Measurements from ENCODE around the gene AGMAT. TPM values are rescaled to one million over a fixed set of nuclear protein-coding genes. Genes with fewer than 3 reads are reported as not detected.

Gene AGMAT
- total and polyA plus RNA-seq, 2 of the 13 experiments (the other 11 are each of a cell fraction or from before 2014, with no cell fraction given), result 59.1 to 174 TPM

DNA sequence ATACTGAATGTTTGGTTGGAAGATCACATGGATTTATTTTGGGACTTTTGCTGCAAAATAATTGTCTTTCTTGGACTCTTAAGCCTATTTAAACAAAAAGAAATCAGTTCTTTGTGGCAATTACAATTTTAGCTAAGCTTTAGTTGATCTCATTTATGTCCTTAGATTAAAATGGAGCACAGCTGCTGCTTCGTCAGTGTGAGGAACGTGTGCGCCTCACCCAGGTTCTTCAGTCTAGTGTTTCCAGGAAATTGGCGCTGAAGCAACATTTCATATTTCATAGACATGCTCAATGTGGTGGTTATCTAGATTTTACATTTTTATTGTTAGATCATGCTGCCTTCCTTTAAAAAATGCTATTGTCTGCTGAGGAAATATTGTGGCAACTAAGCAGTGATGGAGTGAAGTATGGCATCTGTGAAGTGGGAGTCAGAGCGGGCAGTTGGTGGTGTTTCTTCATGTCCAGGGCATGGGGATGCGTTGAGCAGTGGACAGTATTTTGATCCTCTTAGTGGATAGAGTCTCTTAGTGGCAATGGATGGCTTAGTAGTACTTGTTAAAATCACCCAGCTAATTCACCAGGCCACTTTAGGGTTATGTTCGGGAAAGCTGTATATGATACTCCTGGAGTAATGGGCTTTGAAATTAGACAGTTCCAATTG is 38.0 kb upstream of the AGMAT start:
- no peak for FAIRE-seq
- ChIA-PET POLR2A (no interaction called here), CTCF (ENCODE audit: low intra/inter-chr PET ratio, low total read pairs) (no interaction called here)
- Histone ChIP-seq H4K20me1 (ENCODE audit: insufficient read depth, low read length) (peaks cover 80% of the 10 kb centered on the region), H3K27me3 (ENCODE audit: control insufficient read depth in 1 of 2, insufficient read depth in 2 of 2, low read length in 2 of 2) (no peaks in the 10 kb centered on the region; a peak in 1 of 5 replicates), H3K9me3 (ENCODE audit: low read length) (no peaks in the 10 kb centered on the region), H3K27ac (ENCODE audit: extremely low read length, insufficient read depth, low read length) (no peak overlapping the region), H3K9ac (ENCODE audit: insufficient read depth, low read depth, low read length) (no peak overlapping the region), H3K36me3 (replicated peaks in 1 of 2; ENCODE audit: control insufficient read depth in 1 of 2, insufficient read depth in 2 of 2, low read length in 2 of 2) (peaks cover 11 to 31% of the 10 kb centered on the region in 2 experiments), H3K4me1 (ENCODE audit: insufficient read depth, low read length) (peaks cover 81% of the 10 kb centered on the region), H3K4me3 (replicated peaks in 1 of 3; ENCODE audit: insufficient read depth in 1 of 3, low read depth in 2 of 3, low read length in 3 of 3) (no peak overlapping the region), H3K79me2 (ENCODE audit: insufficient read depth, low read length) (peaks cover 93% of the 10 kb centered on the region), H2AFZ (ENCODE audit: low read length) (no peak overlapping the region), H3K4me2 (ENCODE audit: low read depth, low read length) (peak overlapping the region; percentile 92)
- WGBS (ENCODE audit: low lambda C conversion rate), result 93% methylated on average over 7 of the region's 7 CpGs
- ATAC-seq, result no peak
- no peak for DNase-seq (ENCODE audit: low spot score)
- in situ Hi-C loops (cut with HindIII; ENCODE audit: extremely low pct_ligation_motif_present, low pct_unique_long_range_greater_than_20kb), result no loop called here
- intact Hi-C loops (cut with micrococcal nuclease; ENCODE audit: unreplicated experiment), result loop anchor here (10.0 kb wide), 1 partner anchor 62 kb away; the partner anchor contains the start of gene PLEKHM2
- BruUV-seq (replicated peaks), result no TSS peak
- TF ChIP-seq U2AF1 (optimal IDR thresholded peaks at IDR 0.05; ENCODE audit: low read depth, low read length), result no peak
- peak; percentile 19 for TF ChIP-seq RBM22 (optimal IDR thresholded peaks at IDR 0.05; ENCODE audit: low read length)

DNA sequence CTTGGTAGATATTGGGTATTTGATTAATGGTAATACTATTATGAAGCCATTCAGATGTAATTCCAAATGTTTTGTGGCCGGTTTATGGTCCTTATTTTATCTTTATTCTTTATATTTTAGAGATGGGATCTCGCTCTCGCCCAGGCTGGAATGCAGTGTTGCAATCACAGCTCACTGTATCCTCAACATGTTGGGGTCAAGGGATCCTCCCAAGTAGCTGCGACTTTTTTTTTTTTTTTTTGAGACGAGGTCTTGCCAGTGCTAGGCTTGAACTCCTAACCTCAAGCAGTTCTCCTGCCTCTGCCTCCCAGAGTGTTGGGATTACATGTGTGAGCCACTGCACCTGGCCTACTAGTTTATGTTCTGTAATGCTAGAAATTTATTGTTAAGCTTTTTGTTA is 37.1 kb upstream of the AGMAT start:
- peaks cover 5 to 22% of the 10 kb centered on the region in 2 experiments; a peak in 4 of 5 replicates for H3K36me3 ChIP-seq (replicated peaks in 1 of 2; ENCODE audit: control insufficient read depth in 1 of 2, insufficient read depth in 2 of 2, low read length in 2 of 2)
- H3K4me3 ChIP-seq (replicated peaks in 1 of 3; ENCODE audit: insufficient read depth in 1 of 3, low read depth in 2 of 3, low read length in 3 of 3), result no peak overlapping the region
- WGBS (ENCODE audit: low lambda C conversion rate), result 49% methylated on average over 5 of the region's 5 CpGs
- peaks cover 76% of the 10 kb centered on the region for H3K4me1 ChIP-seq (ENCODE audit: insufficient read depth, low read length)
- POLR2A ChIA-PET, result interaction anchor here (0.7 kb wide), 1 partner anchor 16 kb away, joined by 4 read pairs; no protein-coding TSS in a partner anchor
- CTCF ChIA-PET (ENCODE audit: low intra/inter-chr PET ratio, low total read pairs), result no interaction called here
- no peaks in the 10 kb centered on the region for H3K9me3 ChIP-seq (ENCODE audit: low read length)
- no peak overlapping the region for H2AFZ ChIP-seq (ENCODE audit: low read length)
- H3K4me2 ChIP-seq (ENCODE audit: low read depth, low read length), result peak overlapping the region; percentile 92
- no peak overlapping the region for H3K9ac ChIP-seq (ENCODE audit: insufficient read depth, low read depth, low read length)
- peaks cover 89% of the 10 kb centered on the region for H3K79me2 ChIP-seq (ENCODE audit: insufficient read depth, low read length)
- no peak for FAIRE-seq
- H3K27ac ChIP-seq (ENCODE audit: extremely low read length, insufficient read depth, low read length), result no peak overlapping the region
- peaks cover 71% of the 10 kb centered on the region for H4K20me1 ChIP-seq (ENCODE audit: insufficient read depth, low read length)
- in situ Hi-C loops (cut with HindIII; ENCODE audit: extremely low pct_ligation_motif_present, low pct_unique_long_range_greater_than_20kb), result no loop called here
- ATAC-seq, result no peak
- BruUV-seq (replicated peaks), result no TSS peak
- DNase-seq (ENCODE audit: low spot score), result no peak
- intact Hi-C loops (cut with micrococcal nuclease; ENCODE audit: unreplicated experiment), result loop anchor here (10.0 kb wide), 1 partner anchor 63 kb away; the partner anchor contains the start of gene PLEKHM2
- no peaks in the 10 kb centered on the region; a peak in 1 of 5 replicates for H3K27me3 ChIP-seq (ENCODE audit: control insufficient read depth in 1 of 2, insufficient read depth in 2 of 2, low read length in 2 of 2)
- TF ChIP-seq CEBPB (IDR thresholded peaks at IDR 0.05; ENCODE audit: borderline replicate concordance, low read depth, low read length) (peak; percentile 62), HDAC1 (CRISPR knock-in tag; IDR thresholded peaks at IDR 0.05) (no peak), TEAD3 (CRISPR knock-in tag; optimal IDR thresholded peaks at IDR 0.05; ENCODE audit: borderline replicate concordance) (peak; percentile 55), ZFP36L2 (CRISPR knock-in tag; IDR thresholded peaks at IDR 0.05) (no peak)
- TF ChIP-seq, protein P1, sequence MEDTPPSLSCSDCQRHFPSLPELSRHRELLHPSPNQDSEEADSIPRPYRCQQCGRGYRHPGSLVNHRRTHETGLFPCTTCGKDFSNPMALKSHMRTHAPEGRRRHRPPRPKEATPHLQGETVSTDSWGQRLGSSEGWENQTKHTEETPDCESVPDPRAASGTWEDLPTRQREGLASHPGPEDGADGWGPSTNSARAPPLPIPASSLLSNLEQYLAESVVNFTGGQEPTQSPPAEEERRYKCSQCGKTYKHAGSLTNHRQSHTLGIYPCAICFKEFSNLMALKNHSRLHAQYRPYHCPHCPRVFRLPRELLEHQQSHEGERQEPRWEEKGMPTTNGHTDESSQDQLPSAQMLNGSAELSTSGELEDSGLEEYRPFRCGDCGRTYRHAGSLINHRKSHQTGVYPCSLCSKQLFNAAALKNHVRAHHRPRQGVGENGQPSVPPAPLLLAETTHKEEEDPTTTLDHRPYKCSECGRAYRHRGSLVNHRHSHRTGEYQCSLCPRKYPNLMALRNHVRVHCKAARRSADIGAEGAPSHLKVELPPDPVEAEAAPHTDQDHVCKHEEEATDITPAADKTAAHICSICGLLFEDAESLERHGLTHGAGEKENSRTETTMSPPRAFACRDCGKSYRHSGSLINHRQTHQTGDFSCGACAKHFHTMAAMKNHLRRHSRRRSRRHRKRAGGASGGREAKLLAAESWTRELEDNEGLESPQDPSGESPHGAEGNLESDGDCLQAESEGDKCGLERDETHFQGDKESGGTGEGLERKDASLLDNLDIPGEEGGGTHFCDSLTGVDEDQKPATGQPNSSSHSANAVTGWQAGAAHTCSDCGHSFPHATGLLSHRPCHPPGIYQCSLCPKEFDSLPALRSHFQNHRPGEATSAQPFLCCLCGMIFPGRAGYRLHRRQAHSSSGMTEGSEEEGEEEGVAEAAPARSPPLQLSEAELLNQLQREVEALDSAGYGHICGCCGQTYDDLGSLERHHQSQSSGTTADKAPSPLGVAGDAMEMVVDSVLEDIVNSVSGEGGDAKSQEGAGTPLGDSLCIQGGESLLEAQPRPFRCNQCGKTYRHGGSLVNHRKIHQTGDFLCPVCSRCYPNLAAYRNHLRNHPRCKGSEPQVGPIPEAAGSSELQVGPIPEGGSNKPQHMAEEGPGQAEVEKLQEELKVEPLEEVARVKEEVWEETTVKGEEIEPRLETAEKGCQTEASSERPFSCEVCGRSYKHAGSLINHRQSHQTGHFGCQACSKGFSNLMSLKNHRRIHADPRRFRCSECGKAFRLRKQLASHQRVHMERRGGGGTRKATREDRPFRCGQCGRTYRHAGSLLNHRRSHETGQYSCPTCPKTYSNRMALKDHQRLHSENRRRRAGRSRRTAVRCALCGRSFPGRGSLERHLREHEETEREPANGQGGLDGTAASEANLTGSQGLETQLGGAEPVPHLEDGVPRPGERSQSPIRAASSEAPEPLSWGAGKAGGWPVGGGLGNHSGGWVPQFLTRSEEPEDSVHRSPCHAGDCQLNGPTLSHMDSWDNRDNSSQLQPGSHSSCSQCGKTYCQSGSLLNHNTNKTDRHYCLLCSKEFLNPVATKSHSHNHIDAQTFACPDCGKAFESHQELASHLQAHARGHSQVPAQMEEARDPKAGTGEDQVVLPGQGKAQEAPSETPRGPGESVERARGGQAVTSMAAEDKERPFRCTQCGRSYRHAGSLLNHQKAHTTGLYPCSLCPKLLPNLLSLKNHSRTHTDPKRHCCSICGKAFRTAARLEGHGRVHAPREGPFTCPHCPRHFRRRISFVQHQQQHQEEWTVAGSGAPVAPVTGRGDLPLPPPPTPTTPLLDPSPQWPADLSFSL (CRISPR knock-in tag; IDR thresholded peaks at IDR 0.05), result no peak
- TF ChIP-seq, protein P2, sequence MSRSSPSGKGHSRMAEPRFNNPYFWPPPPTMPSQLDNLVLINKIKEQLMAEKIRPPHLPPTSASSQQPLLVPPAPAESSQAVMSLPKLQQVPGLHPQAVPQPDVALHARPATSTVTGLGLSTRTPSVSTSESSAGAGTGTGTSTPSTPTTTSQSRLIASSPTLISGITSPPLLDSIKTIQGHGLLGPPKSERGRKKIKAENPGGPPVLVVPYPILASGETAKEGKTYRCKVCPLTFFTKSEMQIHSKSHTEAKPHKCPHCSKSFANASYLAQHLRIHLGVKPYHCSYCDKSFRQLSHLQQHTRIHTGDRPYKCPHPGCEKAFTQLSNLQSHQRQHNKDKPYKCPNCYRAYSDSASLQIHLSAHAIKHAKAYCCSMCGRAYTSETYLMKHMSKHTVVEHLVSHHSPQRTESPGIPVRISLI (CRISPR knock-in tag; IDR thresholded peaks at IDR 0.05; ENCODE audit: borderline replicate concordance), result peak; percentile 54; the same call in 1 of the 2 replicates
